HT1080 (cell line): ENCODE measurements around the gene LTB4R2. TPM values are rescaled to one million over a fixed set of nuclear protein-coding genes. Genes with fewer than 3 reads are reported as not detected.
A peak's percentile ranks its signal among the peaks of the same experiment; 100 is the strongest.
"Not testable (repeated sequence)": the region's sequence is repeated elsewhere in the genome, so short reads cannot be mapped to it uniquely, and the experiment has no call there.

Experiments
- DNase-seq: peaks from one replicate; pipeline ENCODE4 v3.0.0-alpha.2; 2015; ENCODE audit warnings: low read depth
- total RNA-seq: library from RNA; depleted of rRNA; stranded (reverse); fragments of >200 nt; shearing (Covaris generic); gene quantifications from 2 replicates; pipeline ENCODE4 v1.2.3, GENCODE V29; 2014

LTB4R2 gene
- total RNA-seq, 1 experiment from 2014 or later = 5.0 TPM

GRCh38 chr14:24317141-24317928, 7.4 kb downstream of the LTB4R2 start:
- peak; percentile 73 for DNase-seq

- DNase-seq = no peak
These were observed 11.5 kb downstream of the LTB4R2 start for GRCh38 chr14:24321212-24321975.

GRCh38 chr14:24322672-24323071, 12.7 kb downstream of the LTB4R2 start:
- DNase-seq = no peak

GRCh38 chr14:24323341-24323740, 13.4 kb downstream of the LTB4R2 start:
- DNase-seq = no peak

GRCh38 chr14:24324024-24324423, 14.1 kb downstream of the LTB4R2 start:
- no peak for DNase-seq

GRCh38 chr14:24325041-24325530, 15.1 kb downstream of the LTB4R2 start:
- DNase-seq = no peak

GRCh38 chr14:24325963-24326362, 16.0 kb downstream of the LTB4R2 start:
- DNase-seq = no peak

GRCh38 chr14:24327303-24327702, 17.4 kb downstream of the LTB4R2 start:
- no peak for DNase-seq

- DNase-seq = not testable (repeated sequence)
These were observed 18.0 kb downstream of the LTB4R2 start for GRCh38 chr14:24327914-24328313.

GRCh38 chr14:24329073-24329663, 19.2 kb downstream of the LTB4R2 start:
- DNase-seq = no peak

- no peak for DNase-seq
These were observed 19.8 kb downstream of the LTB4R2 start for GRCh38 chr14:24329736-24330135.

GRCh38 chr14:24330973-24331674, 21.2 kb downstream of the LTB4R2 start:
- no peak for DNase-seq

- no peak for DNase-seq
These were observed 21.9 kb downstream of the LTB4R2 start for GRCh38 chr14:24331731-24332267.

GRCh38 chr14:24332268-24332993, 22.5 kb downstream of the LTB4R2 start:
- DNase-seq = no peak

GRCh38 chr14:24334431-24335291, 24.7 kb downstream of the LTB4R2 start, which contains the start of gene ADCY4:
TSS of gene ADCY4 (minus strand) at chr14:24335071. CDS start at chr14:24334652, 419 bp downstream.
- DNase-seq = no peak

GRCh38 chr14:24335461-24336171, 25.7 kb downstream of the LTB4R2 start:
- DNase-seq = no peak

- no peak for DNase-seq
These were observed 27.3 kb downstream of the LTB4R2 start for GRCh38 chr14:24337144-24337823.

- DNase-seq = no peak
These were observed 27.9 kb downstream of the LTB4R2 start for GRCh38 chr14:24337824-24338175.
